GM12892 (cell line): ENCODE results near the gene ADTRP.

Experiments used
- POLR2A ChIP-seq: IDR thresholded peaks from 2 replicates; pipeline ENCODE4 v1.6.1; 2011; ENCODE audit warnings: low read depth, low read length, control low read depth
- POLR2AphosphoS5 ChIP-seq: IDR thresholded peaks from 2 replicates; pipeline ENCODE4 v1.6.1; 2011; ENCODE audit warnings: low read depth, low read length, control low read depth
- TAF1 ChIP-seq: IDR thresholded peaks from 2 replicates; pipeline ENCODE4 v1.6.1; 2011; ENCODE audit warnings: low read depth, mild to moderate bottlenecking, control low read depth, low read length, borderline replicate concordance

DNA sequence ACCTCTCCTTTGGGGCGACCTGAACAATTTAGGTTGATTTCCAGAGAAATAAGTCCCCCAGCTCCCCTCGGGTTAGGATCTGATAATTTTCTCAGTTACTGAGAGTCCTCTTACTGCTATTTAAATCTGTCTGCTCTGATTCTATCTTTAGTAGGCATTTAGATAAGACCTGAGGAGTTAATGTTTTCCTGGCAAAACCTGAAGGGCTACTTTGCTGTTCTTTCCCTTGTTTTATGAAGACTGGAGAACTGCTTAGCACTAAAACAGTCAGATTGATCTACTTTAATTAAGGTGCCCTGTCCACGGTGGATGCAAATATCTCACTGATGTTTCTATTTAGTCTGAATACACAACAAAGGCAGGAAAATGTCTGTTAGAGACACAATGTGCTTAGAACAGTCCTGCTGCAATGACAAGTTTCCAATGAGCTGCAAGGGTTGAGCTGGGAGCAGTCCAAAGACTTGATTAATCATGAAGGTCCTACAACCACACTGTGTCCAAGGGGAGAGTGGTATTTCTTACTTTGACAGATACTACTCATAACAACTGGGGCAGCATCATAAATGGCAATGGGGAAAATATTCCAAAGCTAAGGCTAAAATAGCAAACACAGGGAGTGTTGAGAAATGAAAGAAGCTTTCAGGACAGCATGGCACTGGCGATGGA is 15.7 kb downstream of the ADTRP start:
- TF ChIP-seq POLR2AphosphoS5, result no peak
- TF ChIP-seq POLR2A, result no peak
- no peak for TF ChIP-seq TAF1
